Activated naive CD8-positive, alpha-beta T cell treated with anti-CD3 and anti-CD28 coated beads, Interleukin-2, amount 50 U/mL, for 24 hours (primary cell): ENCODE measurements around the gene EEF2K.
"Not testable (repeated sequence)": the region's sequence is repeated elsewhere in the genome, so short reads cannot be mapped to it uniquely, and the experiment has no call there.

Experiments
- ATAC-seq: fragments of 150-1000 bp; cut with Tn5 transposase; one replicate; pipeline ENCODE4 v1.10.0; 2021
- DNase-seq: peaks from one replicate; pipeline ENCODE4 v3.0.0; 2021
- H3K27ac Mint-ChIP-seq: one replicate; pipeline ENCODE4 v1.8.0; 2021; ENCODE audit warnings: mild to moderate bottlenecking, mixed read lengths
- H3K27me3 Mint-ChIP-seq: one replicate; pipeline ENCODE4 v1.8.0; 2021; ENCODE audit warnings: mixed read lengths
- H3K36me3 Mint-ChIP-seq: one replicate; pipeline ENCODE4 v1.8.0; 2021; ENCODE audit warnings: low read depth, mixed read lengths
- H3K4me1 Mint-ChIP-seq: one replicate; pipeline ENCODE4 v1.8.0; 2021; ENCODE audit warnings: mixed read lengths
- H3K4me3 Mint-ChIP-seq: one replicate; pipeline ENCODE4 v1.8.0; 2021; ENCODE audit warnings: mild to moderate bottlenecking, moderate library complexity, mixed read lengths
- H3K9me3 Mint-ChIP-seq: one replicate; pipeline ENCODE4 v1.8.0; 2021; ENCODE audit warnings: mixed read lengths

Gene EEF2K

DNA sequence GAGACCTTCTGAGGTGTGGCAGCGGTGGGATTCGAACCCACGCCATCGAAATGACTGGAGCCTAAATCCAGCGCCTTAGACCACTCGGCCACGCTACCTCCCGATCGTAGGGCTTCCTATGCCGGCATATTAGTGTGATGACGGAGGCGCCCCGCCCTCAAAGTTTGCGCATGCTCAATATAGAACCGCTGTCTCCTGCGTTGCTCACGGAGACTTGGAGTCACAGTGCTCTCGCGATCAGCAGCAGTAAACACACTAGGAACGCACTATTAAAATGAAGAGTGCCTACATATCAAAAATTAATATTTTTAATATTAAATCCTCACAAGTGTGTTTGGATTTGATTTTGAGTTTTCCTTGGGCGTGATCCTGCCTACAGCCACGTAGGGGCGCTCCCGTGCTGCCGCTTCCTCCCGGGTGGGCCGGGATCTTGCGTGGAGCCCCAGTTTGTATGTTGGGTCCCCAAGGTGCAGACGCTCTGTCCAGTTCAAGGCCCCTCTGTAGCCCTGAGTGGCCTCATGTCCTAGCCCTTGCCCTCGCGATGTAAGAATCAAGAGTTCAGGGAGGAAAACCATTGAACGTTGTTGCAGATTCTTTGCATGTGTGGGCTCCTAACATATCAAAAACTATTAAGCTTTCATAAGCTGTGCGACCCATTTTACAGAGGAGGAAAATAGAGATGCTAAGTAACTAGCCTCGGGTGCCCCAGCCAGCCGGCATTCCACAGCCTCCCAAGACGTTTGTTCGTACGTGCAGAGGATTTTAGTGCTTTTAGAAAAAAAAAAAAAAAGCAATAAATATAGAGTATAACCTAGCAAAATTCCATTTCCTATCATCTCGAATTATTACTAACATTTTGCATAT, 10.2 kb upstream of the EEF2K start:
- peak overlapping the region; percentile 99 for H3K27ac Mint-ChIP-seq
- DNase-seq (peak; percentile 92), ATAC-seq (peak; percentile 42)
- peak overlapping the region; percentile 82 for H3K4me3 Mint-ChIP-seq
- H3K27me3 Mint-ChIP-seq = peaks cover 3% of the 10 kb centered on the region
- peaks cover 3% of the 10 kb centered on the region for H3K36me3 Mint-ChIP-seq
- peaks cover 52% of the 10 kb centered on the region for H3K4me1 Mint-ChIP-seq
- H3K9me3 Mint-ChIP-seq = peaks cover 6% of the 10 kb centered on the region

GRCh38 chr16:22196559-22197168, 9.4 kb upstream of the EEF2K start:
- not testable (repeated sequence) for H3K27me3 Mint-ChIP-seq, ATAC-seq, H3K9me3 Mint-ChIP-seq, DNase-seq, H3K36me3 Mint-ChIP-seq, H3K27ac Mint-ChIP-seq
- Mint-ChIP-seq H3K4me3 (peak overlapping the region; percentile 82), H3K4me1 (peaks cover 50% of the 10 kb centered on the region)

DNA sequence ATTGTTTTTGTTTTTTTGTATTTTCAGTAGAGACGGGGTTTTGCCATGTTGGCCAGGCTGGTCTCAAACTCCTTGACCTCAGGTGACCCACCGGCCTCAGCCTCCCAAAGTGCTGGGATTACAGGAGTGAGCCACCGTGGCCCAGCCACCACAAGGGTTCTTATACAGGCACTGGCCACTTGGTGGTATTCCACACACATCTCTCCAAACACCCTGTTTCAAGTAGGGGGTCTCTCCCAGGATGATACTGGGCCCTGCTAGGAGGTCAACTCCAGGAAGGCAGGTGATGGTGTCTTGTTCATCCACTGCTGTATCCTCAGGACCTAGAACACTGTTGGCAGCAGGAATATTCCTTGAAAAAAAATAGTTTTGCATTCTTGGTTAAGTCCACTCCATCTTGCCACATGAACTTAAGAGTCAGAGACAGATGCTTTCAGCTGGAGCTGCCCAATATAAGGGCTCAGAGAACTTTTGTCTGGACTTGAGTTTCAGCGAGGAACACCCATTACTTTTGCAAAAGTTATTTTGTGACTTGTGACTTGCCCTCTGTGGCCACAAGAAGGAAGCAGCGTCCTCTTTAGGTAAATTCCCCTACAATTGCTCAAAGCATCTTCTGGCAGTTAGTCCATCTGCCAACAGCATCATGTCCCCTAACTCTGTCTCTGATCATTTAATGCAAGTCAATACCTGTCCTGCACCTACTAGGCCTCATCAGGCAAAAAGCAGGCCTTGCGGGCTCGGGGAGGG, 7.4 kb upstream of the EEF2K start:
- no peak for ATAC-seq
- H3K9me3 Mint-ChIP-seq = peaks cover 4% of the 10 kb centered on the region
- no peak overlapping the region for H3K27ac Mint-ChIP-seq
- H3K27me3 Mint-ChIP-seq = peaks cover 3% of the 10 kb centered on the region
- H3K4me1 Mint-ChIP-seq = peaks cover 30% of the 10 kb centered on the region
- DNase-seq = no peak
- no peak overlapping the region for H3K4me3 Mint-ChIP-seq
- H3K36me3 Mint-ChIP-seq = peaks cover 3% of the 10 kb centered on the region

DNA sequence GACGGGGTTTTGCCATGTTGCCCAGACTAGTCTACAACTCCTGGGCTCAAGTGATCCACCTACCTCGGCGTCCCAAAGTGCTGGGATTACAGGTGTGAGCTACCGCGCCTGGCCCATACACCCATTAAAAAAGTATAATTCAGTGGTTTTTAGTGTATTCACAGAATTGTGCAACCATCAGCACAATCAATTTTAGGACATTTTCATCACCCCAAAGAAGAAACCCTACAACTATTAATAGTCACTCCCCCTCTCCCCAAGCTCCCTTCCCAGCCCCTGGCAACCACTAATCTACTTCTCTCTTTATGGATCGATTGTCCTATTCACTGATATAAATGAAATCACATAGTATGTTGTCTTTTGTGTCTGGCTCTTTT, 3.8 kb upstream of the EEF2K start:
- ATAC-seq (no peak), DNase-seq (no peak)
- Mint-ChIP-seq H3K36me3 (no peaks in the 10 kb centered on the region), H3K4me3 (no peak overlapping the region), H3K27me3 (no peaks in the 10 kb centered on the region), H3K4me1 (peaks cover 16% of the 10 kb centered on the region), H3K27ac (no peak overlapping the region), H3K9me3 (no peaks in the 10 kb centered on the region)

GRCh38 chr16:22203091-22203490, 3.0 kb upstream of the EEF2K start:
- Mint-ChIP-seq H3K36me3 (no peaks in the 10 kb centered on the region), H3K27me3 (no peaks in the 10 kb centered on the region), H3K4me3 (no peak overlapping the region), H3K27ac (no peak overlapping the region), H3K9me3 (no peaks in the 10 kb centered on the region), H3K4me1 (peaks cover 25% of the 10 kb centered on the region)
- ATAC-seq (no peak), DNase-seq (no peak)

DNA sequence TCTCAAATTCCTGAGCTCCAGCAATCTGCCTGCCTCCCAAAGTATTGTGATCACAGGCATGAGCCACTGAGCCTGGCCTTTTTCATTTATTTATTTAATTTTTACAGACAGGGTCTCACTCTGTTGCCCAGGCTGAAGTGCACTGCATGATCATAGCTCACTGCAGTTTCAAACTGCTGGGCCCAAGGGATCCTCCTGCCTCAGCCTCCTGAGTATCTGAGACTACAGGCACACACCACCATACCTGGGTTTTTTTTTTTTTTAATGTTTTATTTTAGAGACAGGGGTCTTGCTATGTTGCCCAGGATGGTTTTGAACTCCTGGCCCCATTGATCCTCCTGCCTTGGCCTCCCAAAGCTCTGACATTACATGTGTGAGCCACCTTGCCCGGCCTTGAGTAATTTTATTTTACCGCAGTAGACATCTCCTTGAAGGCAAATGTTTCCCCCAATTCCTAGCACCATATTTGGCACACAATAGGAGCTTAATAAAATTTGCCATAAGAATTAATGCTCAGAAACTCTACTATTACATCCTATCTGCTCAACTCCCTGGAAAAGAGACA, 1.9 kb upstream of the EEF2K start:
- Mint-ChIP-seq H3K4me1 (peaks cover 29% of the 10 kb centered on the region), H3K36me3 (peaks cover 2% of the 10 kb centered on the region), H3K27me3 (no peaks in the 10 kb centered on the region), H3K4me3 (no peak overlapping the region), H3K27ac (peak overlapping the region; percentile 68), H3K9me3 (no peaks in the 10 kb centered on the region)
- ATAC-seq (no peak), DNase-seq (no peak)

DNA sequence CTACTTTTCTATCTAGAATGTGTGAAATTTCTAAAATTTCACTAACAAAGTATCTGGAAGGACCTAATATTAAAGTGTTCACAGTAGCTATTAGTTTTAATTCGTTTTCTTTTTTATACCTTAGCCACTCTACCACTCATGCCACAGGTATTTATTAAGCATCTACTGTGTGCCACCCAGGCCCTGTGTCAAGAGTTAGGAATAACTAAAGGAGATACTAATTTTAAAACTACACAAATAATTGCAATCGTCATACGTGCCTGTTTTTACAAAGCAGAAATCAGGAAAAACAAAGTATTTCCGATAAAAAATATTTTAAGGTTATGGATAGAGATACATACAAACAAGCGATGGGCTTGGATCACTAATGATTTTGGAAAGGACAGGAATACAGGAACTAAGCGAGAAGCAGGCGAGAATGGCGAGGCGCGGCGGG, 483 bp upstream of the EEF2K start:
- ATAC-seq (no peak), DNase-seq (no peak)
- peak overlapping the region; percentile 76 for H3K27ac Mint-ChIP-seq
- peak overlapping the region; percentile 93 for H3K4me3 Mint-ChIP-seq
- no peaks in the 10 kb centered on the region for H3K27me3 Mint-ChIP-seq
- peaks cover 42% of the 10 kb centered on the region for H3K4me1 Mint-ChIP-seq
- H3K36me3 Mint-ChIP-seq = peaks cover 4% of the 10 kb centered on the region
- no peaks in the 10 kb centered on the region for H3K9me3 Mint-ChIP-seq

- peak overlapping the region; percentile 87 for H3K27ac Mint-ChIP-seq
- no peaks in the 10 kb centered on the region for H3K9me3 Mint-ChIP-seq
- H3K4me1 Mint-ChIP-seq = peaks cover 48% of the 10 kb centered on the region
- H3K36me3 Mint-ChIP-seq = peaks cover 10% of the 10 kb centered on the region
- peak overlapping the region; percentile 93 for H3K4me3 Mint-ChIP-seq
- DNase-seq (peak; percentile 86), ATAC-seq (peak; percentile 75)
- H3K27me3 Mint-ChIP-seq = no peaks in the 10 kb centered on the region
Observed at GRCh38 chr16:22206842-22207714, 1.0 kb downstream of the EEF2K start.

DNA sequence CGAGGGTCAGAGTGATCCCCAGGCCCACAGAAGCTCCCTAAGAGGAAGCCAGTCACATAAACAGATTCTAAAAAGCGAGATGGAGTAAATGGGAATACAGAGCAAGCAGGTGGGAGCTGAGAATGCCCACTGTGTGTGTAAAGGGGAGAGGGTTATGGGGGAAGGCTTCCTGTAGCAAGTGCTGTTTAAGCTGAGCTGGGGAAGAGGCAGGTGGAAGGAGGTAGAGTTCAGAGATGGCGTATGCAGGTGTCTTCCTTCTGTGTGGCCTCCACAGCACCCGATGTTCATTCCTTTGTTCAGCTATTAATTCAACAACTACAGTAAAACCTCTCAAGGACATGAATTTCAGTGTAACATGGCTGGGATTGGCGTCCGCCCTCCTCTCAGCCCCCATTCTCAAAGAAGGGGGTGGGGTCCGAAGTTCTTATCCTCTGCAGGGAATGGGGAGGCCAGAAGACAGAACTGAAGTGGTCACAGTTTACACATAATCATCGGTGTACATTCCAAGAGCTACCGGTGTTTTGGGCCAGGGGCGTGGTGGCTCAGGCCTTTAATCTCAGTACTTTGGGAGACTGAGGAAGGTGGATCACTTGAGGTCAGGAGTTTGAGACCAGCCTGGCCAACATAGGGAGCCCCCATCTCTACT, 1.8 kb downstream of the EEF2K start:
- Mint-ChIP-seq H3K27me3 (no peaks in the 10 kb centered on the region), H3K4me1 (peaks cover 48% of the 10 kb centered on the region), H3K36me3 (peaks cover 10% of the 10 kb centered on the region), H3K4me3 (peak overlapping the region; percentile 93), H3K9me3 (no peaks in the 10 kb centered on the region), H3K27ac (peak overlapping the region; percentile 87)
- DNase-seq (no peak), ATAC-seq (no peak)

GRCh38 chr16:22210285-22210684, 4.2 kb downstream of the EEF2K start:
- DNase-seq = no peak
- no peaks in the 10 kb centered on the region for H3K9me3 Mint-ChIP-seq
- peaks cover 22% of the 10 kb centered on the region for H3K36me3 Mint-ChIP-seq
- no peak overlapping the region for H3K4me3 Mint-ChIP-seq
- no peaks in the 10 kb centered on the region for H3K27me3 Mint-ChIP-seq
- H3K27ac Mint-ChIP-seq = no peak overlapping the region
- no peak for ATAC-seq
- H3K4me1 Mint-ChIP-seq = peaks cover 58% of the 10 kb centered on the region

GRCh38 chr16:22210854-22211253, 4.8 kb downstream of the EEF2K start:
- Mint-ChIP-seq H3K27me3 (no peaks in the 10 kb centered on the region), H3K36me3 (peaks cover 22% of the 10 kb centered on the region), H3K4me1 (peaks cover 56% of the 10 kb centered on the region), H3K4me3 (no peak overlapping the region), H3K27ac (no peak overlapping the region), H3K9me3 (no peaks in the 10 kb centered on the region)
- DNase-seq (no peak), ATAC-seq (no peak)

- Mint-ChIP-seq H3K27me3 (no peaks in the 10 kb centered on the region), H3K4me3 (no peak overlapping the region), H3K27ac (no peak overlapping the region), H3K36me3 (peaks cover 22% of the 10 kb centered on the region), H3K9me3 (no peaks in the 10 kb centered on the region), H3K4me1 (peaks cover 57% of the 10 kb centered on the region)
- ATAC-seq = no peak
- no peak for DNase-seq
Observed at GRCh38 chr16:22213236-22213635, 7.2 kb downstream of the EEF2K start.

DNA sequence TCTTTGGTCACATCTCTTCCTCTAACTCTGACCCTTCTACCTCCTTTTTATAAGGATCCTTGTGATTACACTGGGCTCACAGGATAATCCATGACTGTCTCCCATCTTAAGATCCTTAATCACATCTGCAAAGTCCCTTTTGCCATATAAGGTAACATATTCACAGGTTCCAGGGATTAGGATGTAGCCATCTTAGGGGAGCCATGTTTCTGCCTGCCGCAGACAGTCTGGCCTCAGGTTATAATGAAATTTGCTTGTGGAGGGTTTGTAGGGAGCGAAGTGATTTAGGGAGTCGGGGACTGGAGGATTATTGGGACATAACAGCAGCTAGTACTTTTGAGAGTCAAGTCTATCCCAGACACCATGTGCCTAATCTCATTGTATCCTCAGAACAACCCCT, 7.7 kb downstream of the EEF2K start:
- no peak for DNase-seq
- Mint-ChIP-seq H3K27me3 (no peaks in the 10 kb centered on the region), H3K4me3 (no peak overlapping the region), H3K36me3 (peaks cover 20% of the 10 kb centered on the region), H3K4me1 (peaks cover 52% of the 10 kb centered on the region), H3K27ac (peak overlapping the region; percentile 24), H3K9me3 (no peaks in the 10 kb centered on the region)
- no peak for ATAC-seq
